A549 treated with RU486 at 1 μM for 4 hours (cell line): Measurements from ENCODE around the gene TAS1R2. TPM values are rescaled to one million over a fixed set of nuclear protein-coding genes. Genes with fewer than 3 reads are reported as not detected.

Experiments used
- total RNA-seq: library from RNA; stranded (reverse); fragments of 200-300 nt; extraction: Qiagen RNA extraction; gene quantifications from 5 replicates; pipeline ENCODE4 v1.2.3, GENCODE V29; 2022; ENCODE audit warnings: low read depth

Gene TAS1R2
- total RNA-seq = not detected in 5 replicates

DNA sequence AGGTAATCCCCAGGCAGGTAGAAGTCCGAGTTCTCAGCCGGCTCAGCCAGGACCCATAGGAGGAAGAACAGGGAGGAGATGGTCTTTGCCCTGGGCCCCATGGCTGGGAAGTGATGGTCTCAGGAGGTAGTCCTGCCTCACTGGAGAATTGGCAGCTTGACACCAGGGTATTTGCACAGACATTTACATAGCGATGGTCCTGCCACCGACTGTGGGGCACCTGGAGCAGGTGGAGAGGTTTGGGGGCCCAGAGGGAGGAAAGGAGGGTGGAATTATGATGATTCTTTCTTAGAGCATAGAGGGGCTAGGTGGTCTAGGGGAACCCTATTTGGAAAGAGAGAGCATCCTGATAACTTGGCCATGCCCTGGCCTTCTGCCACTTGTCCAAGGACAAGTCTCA lies at the start of gene TAS1R2:
Gene TAS1R2 (minus strand): TSS at position 101 of the 400 bp plus-strand sequence. CDS start 0 bp downstream, at position 101.

DNA sequence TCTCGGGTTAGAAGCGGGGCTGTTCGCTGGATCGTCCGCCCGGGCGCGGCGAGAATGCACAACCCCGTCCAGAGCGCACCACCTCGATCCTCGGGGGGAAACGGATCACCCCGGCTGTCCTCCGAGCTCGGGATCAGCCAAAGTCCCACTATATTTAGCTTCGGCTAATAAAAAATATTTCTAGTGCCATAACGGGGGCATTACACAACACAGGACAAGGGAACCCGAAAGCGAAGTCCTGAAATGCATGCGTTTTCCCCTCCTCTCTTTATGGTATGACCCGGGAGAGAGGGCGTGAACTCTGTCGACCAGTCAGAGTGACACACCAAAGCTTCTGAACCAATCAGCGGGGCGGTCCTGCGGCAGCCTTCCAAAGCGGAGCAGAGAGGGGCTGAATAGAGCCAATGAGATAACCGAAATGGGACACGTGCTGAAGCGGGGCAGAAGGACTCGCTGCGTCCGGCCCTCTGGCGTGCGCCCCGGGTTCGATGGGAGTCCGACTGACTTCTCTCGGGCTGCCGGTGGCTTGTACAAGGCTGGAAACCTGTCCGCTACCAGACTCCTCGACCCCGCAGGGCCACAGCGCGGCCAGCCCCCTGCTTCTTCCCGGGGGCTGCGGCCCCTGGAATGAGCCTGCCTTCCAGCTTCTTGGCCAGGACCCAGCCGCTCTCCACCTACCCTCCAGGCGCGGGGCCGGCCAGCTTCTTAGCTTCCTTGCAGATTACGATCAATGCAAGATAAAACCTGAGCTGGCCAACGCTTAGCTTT lies 43.2 kb upstream of the TAS1R2 start, which contains the start of gene ALDH4A1:
Gene ALDH4A1 (minus strand): TSS at position 33 of the 768 bp plus-strand sequence. CDS start 32 bp downstream, at position 1.

Other genes with a start within 250 kb of the TAS1R2 start
- 0.52 to 0.65 TPM (median 0.60 TPM) in 5 replicates for gene PAX7, start 228.8 kb downstream of the TAS1R2 start, total RNA-seq
- gene ALDH4A1, start 42.9 kb upstream of the TAS1R2 start, total RNA-seq = 11.8 to 14.7 TPM (median 13.4 TPM) in 5 replicates
- gene IFFO2, start 97.0 kb upstream of the TAS1R2 start, total RNA-seq = 12.3 to 22.2 TPM (median 19.0 TPM) in 5 replicates